Lung (tissue), 12 donors: ENCODE data around the gene FRMD8. TPM values are rescaled to one million over a fixed set of nuclear protein-coding genes. Genes with fewer than 3 reads are reported as not detected.

Experiments
- ATAC-seq: fragments of 200-7000 bp; cut with Tn5 transposase; one replicate; pipeline ENCODE4 v1.9.1; 2020; ENCODE audit warnings: moderate number of reproducible peaks; ENCODE audit not compliant: insufficient read depth, low FRiP score
- DNase-seq, 3 donors: peaks; one replicate each; pipeline ENCODE4 v3.0.0-alpha.2; 2013 to 2017
- H3K27ac ChIP-seq, 2 donors: one replicate each; pipeline ENCODE4 v1.5.1; 2013; ENCODE audit warnings: mild to moderate bottlenecking in 2 of 2, moderate library complexity in 2 of 2, control low read depth in 1 of 2, inconsistent platforms in 1 of 2, low read depth in 1 of 2, low read length in 1 of 2
- H3K27me3 ChIP-seq, 3 donors: one replicate each; pipeline ENCODE4 v1.5.1; 2013; ENCODE audit warnings: low read length in 2 of 3; ENCODE audit not compliant: control insufficient read depth in 3 of 3, insufficient read depth in 3 of 3
- H3K36me3 ChIP-seq, 4 donors: one replicate each; pipeline ENCODE4 v1.5.1; 2013; ENCODE audit warnings: low read length in 4 of 4, mild to moderate bottlenecking in 1 of 4, moderate library complexity in 1 of 4; ENCODE audit not compliant: control insufficient read depth in 4 of 4, insufficient read depth in 4 of 4
- H3K4me1 ChIP-seq, 5 donors: one replicate each; pipeline ENCODE4 v1.5.1; 2013; ENCODE audit warnings: low read length in 5 of 5, mild to moderate bottlenecking in 2 of 5, moderate library complexity in 1 of 5; ENCODE audit not compliant: control insufficient read depth in 5 of 5, insufficient read depth in 5 of 5
- H3K4me3 ChIP-seq: one replicate; pipeline ENCODE4 v1.5.1; 2013; ENCODE audit warnings: mild to moderate bottlenecking, control low read depth, moderate library complexity
- H3K9ac ChIP-seq, 2 donors: one replicate each; pipeline ENCODE4 v1.5.1; 2013; ENCODE audit warnings: low read length in 2 of 2, control low read depth in 1 of 2; ENCODE audit not compliant: insufficient read depth in 1 of 2
- H3K9me3 ChIP-seq, 4 donors: one replicate each; pipeline ENCODE4 v1.5.1; 2013; ENCODE audit warnings: low read length in 3 of 4, mild to moderate bottlenecking in 1 of 4, moderate library complexity in 1 of 4; ENCODE audit not compliant: control insufficient read depth in 4 of 4, insufficient read depth in 3 of 4
- WGBS, 2 donors: extraction: QIAGEN DNeasy Blood & Tissue Kit; methylation state at CpG; one replicate each; pipeline ENCODE4 v1.1.7; 2013; 5-methylcytosine and 5-hydroxymethylcytosine counted together
- polyA plus RNA-seq, 2 donors: library from polyadenylated mRNA; stranded (reverse); fragments of 200-250 nt; gene quantifications; one replicate each; pipeline ENCODE4 v1.2.1, GENCODE V29; 2013
- total RNA-seq, 2 donors: library from RNA; depleted of rRNA in 1 of 2; stranded (reverse); fragments of >200 nt in 1 of 2; gene quantifications; one replicate each; pipeline ENCODE4 v1.2.1, GENCODE V29; 2014 to 2021
- TF ChIP-seq, protein P1 (sequence below): IDR thresholded peaks from 2 replicates; pipeline ENCODE4 v1.5.1; 2012; ENCODE audit warnings: mild to moderate bottlenecking; ENCODE audit errors: control extremely low read depth, extremely low read depth
- donor health status: control.
- donor health status: control.
- donor health status: Bipolar disorder and iron deficiency.
- donor health status: healthy.
- donor health status: DM: yes; HTN: yes; CAD: no.

The FRMD8 gene
- total and polyA plus RNA-seq, 4 donors, result 15.8 to 39.9 (median 22.1) TPM

GRCh38 chr11:65341856-65342255 is 44.6 kb upstream of the FRMD8 start:
- Histone ChIP-seq H3K27ac (no peak overlapping the region), H3K4me3 (no peak overlapping the region), H3K9ac (no peak overlapping the region), H3K27me3 (no peaks in the 10 kb centered on the region), H3K9me3 (no peaks in the 10 kb centered on the region), H3K36me3 (peaks cover 44 to 63% (median 53%) of the 10 kb centered on the region in 4 donors), H3K4me1 (no peaks in the 10 kb centered on the region)
- TF ChIP-seq, protein P1, sequence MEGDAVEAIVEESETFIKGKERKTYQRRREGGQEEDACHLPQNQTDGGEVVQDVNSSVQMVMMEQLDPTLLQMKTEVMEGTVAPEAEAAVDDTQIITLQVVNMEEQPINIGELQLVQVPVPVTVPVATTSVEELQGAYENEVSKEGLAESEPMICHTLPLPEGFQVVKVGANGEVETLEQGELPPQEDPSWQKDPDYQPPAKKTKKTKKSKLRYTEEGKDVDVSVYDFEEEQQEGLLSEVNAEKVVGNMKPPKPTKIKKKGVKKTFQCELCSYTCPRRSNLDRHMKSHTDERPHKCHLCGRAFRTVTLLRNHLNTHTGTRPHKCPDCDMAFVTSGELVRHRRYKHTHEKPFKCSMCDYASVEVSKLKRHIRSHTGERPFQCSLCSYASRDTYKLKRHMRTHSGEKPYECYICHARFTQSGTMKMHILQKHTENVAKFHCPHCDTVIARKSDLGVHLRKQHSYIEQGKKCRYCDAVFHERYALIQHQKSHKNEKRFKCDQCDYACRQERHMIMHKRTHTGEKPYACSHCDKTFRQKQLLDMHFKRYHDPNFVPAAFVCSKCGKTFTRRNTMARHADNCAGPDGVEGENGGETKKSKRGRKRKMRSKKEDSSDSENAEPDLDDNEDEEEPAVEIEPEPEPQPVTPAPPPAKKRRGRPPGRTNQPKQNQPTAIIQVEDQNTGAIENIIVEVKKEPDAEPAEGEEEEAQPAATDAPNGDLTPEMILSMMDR, result no peak
- ATAC-seq, result no peak
- WGBS, 2 donors, result 94 to 95% methylated on average over 3 of the region's 3 CpGs
- no peak for DNase-seq

DNA sequence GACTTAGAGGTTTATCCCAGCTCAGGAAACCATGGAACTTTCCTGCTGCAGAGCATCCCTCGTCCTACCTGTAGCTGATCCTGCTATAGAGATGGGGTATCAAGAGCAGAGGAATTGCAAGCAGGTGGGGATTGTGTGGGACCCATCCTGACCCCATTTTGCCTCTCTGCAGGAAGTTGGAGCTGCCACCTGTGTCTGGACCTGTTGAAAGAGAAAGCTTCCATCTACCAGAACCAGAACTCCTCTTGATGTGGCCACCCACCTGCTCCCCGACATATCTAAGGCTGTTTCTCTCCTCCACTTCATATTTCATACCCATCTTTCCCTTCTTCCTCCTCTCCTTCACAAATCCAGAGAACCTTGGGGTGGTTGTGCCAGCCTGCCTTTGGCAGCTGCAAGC is 34.9 kb upstream of the FRMD8 start:
- ATAC-seq (no peak), DNase-seq (no peak)
- no peaks in the 10 kb centered on the region for H3K9me3 ChIP-seq
- no peak overlapping the region for H3K27ac ChIP-seq
- TF ChIP-seq, protein P1, result no peak
- H3K36me3 ChIP-seq, result peaks cover 28 to 36% (median 30%) of the 10 kb centered on the region in 4 donors
- H3K9ac ChIP-seq, result no peak overlapping the region
- WGBS, 2 donors, result 93 to 98% methylated on average over 2 of the region's 2 CpGs
- peaks cover 0 to 4% (median 4%) of the 10 kb centered on the region in 3 donors for H3K27me3 ChIP-seq
- H3K4me3 ChIP-seq, result no peak overlapping the region
- peaks cover 0 to 13% (median 6%) of the 10 kb centered on the region in 5 donors for H3K4me1 ChIP-seq

DNA sequence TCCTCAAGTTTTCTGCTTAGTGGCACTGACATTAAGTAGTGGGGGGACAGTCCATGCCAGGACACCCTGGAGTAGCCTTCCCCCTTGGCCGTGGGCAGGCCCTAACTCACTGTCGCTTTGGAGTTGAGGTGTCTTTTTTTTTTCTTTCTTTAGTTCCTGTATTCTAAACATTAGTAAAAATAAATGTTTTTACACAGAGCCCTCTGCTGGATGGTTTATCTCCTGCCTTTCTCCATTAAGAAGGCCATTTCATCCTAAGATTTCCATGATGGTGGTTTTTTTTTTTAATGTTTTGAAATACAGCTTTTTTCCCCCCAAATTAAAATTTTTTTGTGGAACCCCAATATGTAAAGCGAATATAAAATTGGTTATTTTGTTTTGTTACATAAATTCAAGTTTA is 33.7 kb upstream of the FRMD8 start:
- no peak overlapping the region for H3K9ac ChIP-seq
- ATAC-seq (no peak), DNase-seq (peak in 2 of 3 donors; percentile 22 to 40)
- no peak overlapping the region for H3K27ac ChIP-seq
- no peaks in the 10 kb centered on the region for H3K9me3 ChIP-seq
- H3K4me3 ChIP-seq, result no peak overlapping the region
- H3K27me3 ChIP-seq, result peaks cover 0 to 8% (median 7%) of the 10 kb centered on the region in 3 donors
- 58 to 75% methylated on average over 3 of the region's 3 CpGs for WGBS, 2 donors
- H3K36me3 ChIP-seq, result peaks cover 23 to 32% (median 27%) of the 10 kb centered on the region in 4 donors
- peaks cover 0 to 13% (median 6%) of the 10 kb centered on the region in 5 donors for H3K4me1 ChIP-seq
- TF ChIP-seq, protein P1, result no peak

- Histone ChIP-seq H3K36me3 (peaks cover 21 to 27% (median 25%) of the 10 kb centered on the region in 4 donors), H3K27me3 (peaks cover 0 to 8% (median 8%) of the 10 kb centered on the region in 3 donors), H3K9ac (no peak overlapping the region), H3K4me3 (no peak overlapping the region), H3K9me3 (no peaks in the 10 kb centered on the region), H3K4me1 (peaks cover 0 to 13% (median 6%) of the 10 kb centered on the region in 5 donors), H3K27ac (no peak overlapping the region)
- 86 to 95% methylated on average over 7 of the region's 7 CpGs for WGBS, 2 donors
- ATAC-seq (no peak), DNase-seq (no peak)
- TF ChIP-seq, protein P1, result no peak
Observed at GRCh38 chr11:65353376-65353775, 33.1 kb upstream of the FRMD8 start.
